Right ventricle myocardium superior (tissue), 1 donor: ENCODE data around the gene ARAP1. TPM values are rescaled to one million over a fixed set of nuclear protein-coding genes. Genes with fewer than 3 reads are reported as not detected.

Experiments used
- ATAC-seq: fragments of 200-7000 bp; cut with Tn5 transposase; one replicate; pipeline ENCODE4 v1.9.1; 2020; ENCODE audit warnings: mild to moderate bottlenecking; ENCODE audit not compliant: poor library complexity
- DNase-seq: peaks from one replicate; pipeline ENCODE4 v3.0.0-alpha.2; 2020
- intact Hi-C: fragments of 100-400 bp; cut with DNase I; formaldehyde crosslinking; loops from one replicate; pipeline ENCODE4 v1.11.2; 2022
- total RNA-seq: library from RNA; stranded (reverse); fragmentation: NEBNext Ultra II Directional; extraction: Animal tissue kit (Norgen Biotek cat#: 25700); gene quantifications from one replicate; pipeline ENCODE4 v1.2.1, GENCODE V29; 2021
- donor health status: DM: no; HTN: yes; CAD: no; lungs with severe emphysema.

ARAP1 gene
- total RNA-seq, 1 donor from 2014 or later = 58.0 TPM

- intact Hi-C loops = no loop called here
- DNase-seq (no peak), ATAC-seq (no peak)
Measured at GRCh38 chr11:72701466-72701865, 50.7 kb downstream of the ARAP1 start.

- intact Hi-C loops = no loop called here
- ATAC-seq (no peak), DNase-seq (no peak)
Measured at GRCh38 chr11:72700146-72700545, 52.1 kb downstream of the ARAP1 start.

- ATAC-seq = no peak
- intact Hi-C loops = no loop called here
Measured at GRCh38 chr11:72697814-72698213, 54.4 kb downstream of the ARAP1 start.

GRCh38 chr11:72696866-72697700 is 55.1 kb downstream of the ARAP1 start:
- peak; percentile 40 for ATAC-seq
- DNase-seq = peak; percentile 78
- intact Hi-C loops = no loop called here

More at GRCh38 chr11:72697814-72698213, 54.4 kb downstream of the ARAP1 start:
- DNase-seq = no peak

GRCh38 chr11:72695354-72695753 is 56.9 kb downstream of the ARAP1 start:
- DNase-seq (no peak), ATAC-seq (no peak)
- intact Hi-C loops = no loop called here

- intact Hi-C loops = no loop called here
- DNase-seq = no peak
- ATAC-seq = peak; percentile 1
Measured at GRCh38 chr11:72693271-72693968, 58.8 kb downstream of the ARAP1 start.

- ATAC-seq (peak; percentile 65), DNase-seq (no peak)
- intact Hi-C loops = no loop called here
Measured at GRCh38 chr11:72692498-72693237, 59.5 kb downstream of the ARAP1 start.

- ATAC-seq = no peak
- DNase-seq = no peak
- intact Hi-C loops = no loop called here
Measured at GRCh38 chr11:72690166-72690565, 62.0 kb downstream of the ARAP1 start.

GRCh38 chr11:72688929-72689328 is 63.3 kb downstream of the ARAP1 start:
- DNase-seq = no peak
- intact Hi-C loops = loop anchor here (10.0 kb wide), 1 partner anchor 214 kb away; no protein-coding TSS in a partner anchor
- no peak for ATAC-seq

- intact Hi-C loops = loop anchor here (10.0 kb wide), 1 partner anchor 214 kb away; no protein-coding TSS in a partner anchor
- no peak for ATAC-seq
- no peak for DNase-seq
Measured at GRCh38 chr11:72688486-72688885, 63.7 kb downstream of the ARAP1 start.

- no peak for ATAC-seq
- DNase-seq = no peak
- intact Hi-C loops = loop anchor here (10.0 kb wide), 1 partner anchor 213 kb away; no protein-coding TSS in a partner anchor
Measured at GRCh38 chr11:72687326-72687725, 64.9 kb downstream of the ARAP1 start.

- ATAC-seq (peak; percentile 16), DNase-seq (no peak)
- intact Hi-C loops = loop anchor here (10.0 kb wide), 1 partner anchor 212 kb away; no protein-coding TSS in a partner anchor
Measured at GRCh38 chr11:72686639-72687220, 65.5 kb downstream of the ARAP1 start.

- intact Hi-C loops = loop anchor here (10.0 kb wide), 1 partner anchor 211 kb away; no protein-coding TSS in a partner anchor
- ATAC-seq (peak; percentile 7), DNase-seq (peak; percentile 68)
Measured at GRCh38 chr11:72685560-72686480, 66.4 kb downstream of the ARAP1 start.

GRCh38 chr11:72684236-72684912 is 67.8 kb downstream of the ARAP1 start:
- ATAC-seq = peak; percentile 66
- DNase-seq = peak; percentile 88
- intact Hi-C loops = loop anchor here (10.0 kb wide), 1 partner anchor 210 kb away; no protein-coding TSS in a partner anchor

GRCh38 chr11:72683782-72684200 is 68.4 kb downstream of the ARAP1 start:
- ATAC-seq (peak; percentile 58), DNase-seq (peak; percentile 81)
- intact Hi-C loops = loop anchor here (10.0 kb wide), 1 partner anchor 209 kb away; no protein-coding TSS in a partner anchor

- DNase-seq (no peak), ATAC-seq (no peak)
- intact Hi-C loops = loop anchor here (10.0 kb wide), 1 partner anchor 208 kb away; no protein-coding TSS in a partner anchor
Measured at GRCh38 chr11:72682858-72683243, 69.4 kb downstream of the ARAP1 start.
